HS-5 (cell line): Measurements from ENCODE around the gene C5AR1.
A peak's percentile ranks its signal among the peaks of the same experiment; 100 is the strongest.
"Not testable (repeated sequence)": the region's sequence is repeated elsewhere in the genome, so short reads cannot be mapped to it uniquely, and the experiment has no call there.

ENCODE experiments used
- DNase-seq: peaks from one replicate; pipeline ENCODE4 v3.0.0-alpha.2; 2012; ENCODE audit warnings: low read depth

The C5AR1 gene

DNA sequence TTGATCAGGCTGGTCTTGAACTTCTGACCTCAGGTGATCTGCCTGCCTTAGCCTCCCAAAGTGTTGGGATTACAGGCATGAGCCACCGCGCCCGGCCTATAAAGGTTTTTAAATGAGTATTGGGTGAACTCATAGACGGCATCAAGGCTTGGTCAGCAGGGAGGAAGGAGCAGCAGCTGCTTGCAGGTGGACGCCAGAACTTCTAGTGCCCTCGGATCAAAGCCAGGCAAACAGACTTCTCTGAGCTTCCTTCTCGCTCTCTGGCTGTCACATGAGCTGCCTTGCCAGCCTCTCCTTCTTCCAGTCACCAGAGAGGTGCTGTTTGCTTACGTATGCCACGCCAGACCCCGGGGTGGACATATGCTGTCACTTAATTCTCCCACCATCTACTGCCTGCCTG lies 55.8 kb downstream of the C5AR1 start:
- DNase-seq: not testable (repeated sequence)

- DNase-seq: peak; percentile 36
Observed at GRCh38 chr19:47370045-47370611, 60.5 kb downstream of the C5AR1 start.

GRCh38 chr19:47371261-47371660 lies 61.6 kb downstream of the C5AR1 start:
- no peak for DNase-seq
